ENCODE data around the gene EPHB1.

DNA sequence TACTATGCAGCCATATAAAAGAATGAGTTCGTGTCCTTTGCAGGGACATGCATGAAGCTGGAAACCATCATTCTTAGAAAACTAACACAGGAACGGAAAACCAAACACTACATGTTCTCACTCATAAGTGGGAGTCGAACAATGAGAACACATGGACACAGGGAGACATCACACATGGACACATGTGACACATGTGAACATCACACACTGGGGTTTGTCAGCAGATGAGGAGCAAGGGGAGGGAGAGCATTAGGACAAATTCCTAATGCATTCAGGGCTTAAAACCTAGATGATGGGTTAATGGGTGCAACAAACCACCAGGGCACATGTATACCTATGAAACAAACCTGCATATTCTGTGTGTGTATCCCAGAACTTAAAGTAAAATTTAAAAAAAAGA lies 408.0 kb downstream of the EPHB1 start:
- no peak for TF ChIP-seq POLR2AphosphoS5 (IDR thresholded peaks at IDR 0.05)
- TF ChIP-seq, protein P1, sequence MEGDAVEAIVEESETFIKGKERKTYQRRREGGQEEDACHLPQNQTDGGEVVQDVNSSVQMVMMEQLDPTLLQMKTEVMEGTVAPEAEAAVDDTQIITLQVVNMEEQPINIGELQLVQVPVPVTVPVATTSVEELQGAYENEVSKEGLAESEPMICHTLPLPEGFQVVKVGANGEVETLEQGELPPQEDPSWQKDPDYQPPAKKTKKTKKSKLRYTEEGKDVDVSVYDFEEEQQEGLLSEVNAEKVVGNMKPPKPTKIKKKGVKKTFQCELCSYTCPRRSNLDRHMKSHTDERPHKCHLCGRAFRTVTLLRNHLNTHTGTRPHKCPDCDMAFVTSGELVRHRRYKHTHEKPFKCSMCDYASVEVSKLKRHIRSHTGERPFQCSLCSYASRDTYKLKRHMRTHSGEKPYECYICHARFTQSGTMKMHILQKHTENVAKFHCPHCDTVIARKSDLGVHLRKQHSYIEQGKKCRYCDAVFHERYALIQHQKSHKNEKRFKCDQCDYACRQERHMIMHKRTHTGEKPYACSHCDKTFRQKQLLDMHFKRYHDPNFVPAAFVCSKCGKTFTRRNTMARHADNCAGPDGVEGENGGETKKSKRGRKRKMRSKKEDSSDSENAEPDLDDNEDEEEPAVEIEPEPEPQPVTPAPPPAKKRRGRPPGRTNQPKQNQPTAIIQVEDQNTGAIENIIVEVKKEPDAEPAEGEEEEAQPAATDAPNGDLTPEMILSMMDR (IDR thresholded peaks at IDR 0.05), result no peak
